B cell (primary cell): Measurements from ENCODE around the gene MOB3A.

Experiments
- EZH2 ChIP-seq: IDR thresholded peaks from 2 replicates; pipeline ENCODE4 v1.6.1; 2012; ENCODE audit warnings: borderline replicate concordance, low read depth, mild to moderate bottlenecking, moderate library complexity, low read length; ENCODE audit not compliant: insufficient read depth, poor library complexity, severe bottlenecking
- TF ChIP-seq, protein P1 (sequence below): fragments of 200-600 bp; IDR thresholded peaks from one replicate; pipeline ENCODE4 v1.8.0; 2022; ENCODE audit warnings: antibody characterized with exemption, mild to moderate bottlenecking

DNA sequence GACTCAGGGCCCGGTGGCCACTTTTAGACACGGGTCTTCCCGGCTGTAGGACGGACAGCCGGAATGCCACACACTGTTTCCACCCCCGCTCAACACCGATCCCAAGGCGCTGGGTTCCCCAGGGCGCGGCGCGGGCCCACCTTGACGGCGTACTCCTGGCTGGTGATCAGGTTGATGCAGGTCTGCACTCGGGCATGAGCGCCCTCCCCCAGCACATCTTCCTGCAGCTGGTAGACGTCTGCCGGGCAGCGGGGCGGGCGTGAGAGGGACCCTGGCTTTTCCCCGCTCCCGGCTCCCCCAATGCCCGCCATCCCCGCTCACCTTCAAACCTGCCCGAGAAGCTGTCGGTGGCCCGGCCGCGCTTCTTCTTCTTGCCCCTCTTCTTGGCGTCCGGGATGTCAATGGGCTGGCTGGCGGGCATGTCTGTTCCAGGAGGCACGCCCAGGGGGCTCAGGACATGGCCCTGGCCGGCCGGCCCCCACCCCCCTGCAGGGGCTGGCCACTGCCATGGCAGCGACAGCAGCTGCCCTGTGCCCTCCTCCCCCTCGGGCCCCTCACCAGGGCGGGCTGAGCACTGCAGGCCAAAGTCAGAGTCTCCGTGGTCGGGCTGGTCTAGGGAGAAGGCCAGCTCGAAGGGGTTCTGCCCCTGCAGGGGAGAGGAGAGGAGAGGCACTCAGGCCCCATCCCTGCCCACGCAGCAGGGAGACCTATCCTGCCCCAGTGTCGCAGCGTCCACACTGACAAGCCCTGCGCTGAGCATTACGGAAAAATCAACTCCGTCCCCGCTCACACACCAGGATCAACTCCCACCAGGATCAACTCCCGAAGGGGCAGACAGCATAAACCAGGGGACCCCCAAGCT, 49.8 kb downstream of the MOB3A start:
- TF ChIP-seq, protein P1, sequence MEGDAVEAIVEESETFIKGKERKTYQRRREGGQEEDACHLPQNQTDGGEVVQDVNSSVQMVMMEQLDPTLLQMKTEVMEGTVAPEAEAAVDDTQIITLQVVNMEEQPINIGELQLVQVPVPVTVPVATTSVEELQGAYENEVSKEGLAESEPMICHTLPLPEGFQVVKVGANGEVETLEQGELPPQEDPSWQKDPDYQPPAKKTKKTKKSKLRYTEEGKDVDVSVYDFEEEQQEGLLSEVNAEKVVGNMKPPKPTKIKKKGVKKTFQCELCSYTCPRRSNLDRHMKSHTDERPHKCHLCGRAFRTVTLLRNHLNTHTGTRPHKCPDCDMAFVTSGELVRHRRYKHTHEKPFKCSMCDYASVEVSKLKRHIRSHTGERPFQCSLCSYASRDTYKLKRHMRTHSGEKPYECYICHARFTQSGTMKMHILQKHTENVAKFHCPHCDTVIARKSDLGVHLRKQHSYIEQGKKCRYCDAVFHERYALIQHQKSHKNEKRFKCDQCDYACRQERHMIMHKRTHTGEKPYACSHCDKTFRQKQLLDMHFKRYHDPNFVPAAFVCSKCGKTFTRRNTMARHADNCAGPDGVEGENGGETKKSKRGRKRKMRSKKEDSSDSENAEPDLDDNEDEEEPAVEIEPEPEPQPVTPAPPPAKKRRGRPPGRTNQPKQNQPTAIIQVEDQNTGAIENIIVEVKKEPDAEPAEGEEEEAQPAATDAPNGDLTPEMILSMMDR: no peak
- no peak for TF ChIP-seq EZH2
